IMR-90 (cell line): ENCODE results near the gene C10orf120. TPM values are rescaled to one million over a fixed set of nuclear protein-coding genes. Genes with fewer than 3 reads are reported as not detected.

ENCODE experiments used
- ATAC-seq: fragments of 200-7000 bp; cut with Tn5 transposase; 2 replicates; pipeline ENCODE4 v1.9.1; 2020; ENCODE audit warnings: low read depth, mild to moderate bottlenecking, moderate library complexity
- BruUV-seq: library from RNA; stranded (reverse); fragments of 400-500 nt; replicated peaks from 2 replicates; lab custom pipeline; 2021; lab: Mats Ljungman, UMichigan
- CTCF ChIA-PET: fragments of 300-600 bp; formaldehyde crosslinking; extraction: SDS; loops from one replicate; lab custom pipeline; 2021; ENCODE audit warnings: antibody characterized with exemption; lab: Yijun Ruan, JAX
- POLR2A ChIA-PET: fragments of 300-600 bp; sonication (Branson Sonifier 250); formaldehyde crosslinking; loops from one replicate; lab custom pipeline; 2022; ENCODE audit warnings: antibody characterized with exemption; ENCODE audit not compliant: unreplicated experiment; lab: Charles Lee
- DNase-seq: peaks from one replicate; pipeline ENCODE4 v3.0.0; 2013
- H2AFZ ChIP-seq: replicated peaks from 2 replicates; pipeline ENCODE3; 2013; ENCODE audit warnings: low read length, mild to moderate bottlenecking; ENCODE audit not compliant: poor library complexity
- H2AK5ac ChIP-seq: 2 replicates; pipeline ENCODE4 v1.6.1; 2013; ENCODE audit warnings: low read depth, low read length, inconsistent platforms
- H2AK9ac ChIP-seq: replicated peaks from 2 replicates; pipeline ENCODE3; 2013; ENCODE audit warnings: mild to moderate bottlenecking, low read depth, low read length, moderate library complexity; ENCODE audit not compliant: poor library complexity
- H2BK120ac ChIP-seq: 2 replicates; pipeline ENCODE4 v1.6.1; 2013; ENCODE audit warnings: low read depth, low read length, inconsistent platforms
- H2BK15ac ChIP-seq: 3 replicates; pipeline ENCODE4 v1.6.1; 2013; ENCODE audit warnings: low read depth, low read length, inconsistent platforms
- H2BK20ac ChIP-seq: 2 replicates; pipeline ENCODE4 v1.6.1; 2013; ENCODE audit warnings: low read depth, mild to moderate bottlenecking, inconsistent platforms, low read length, moderate library complexity
- H2BK5ac ChIP-seq: 2 replicates; pipeline ENCODE4 v1.6.1; 2013; ENCODE audit warnings: mild to moderate bottlenecking, low read depth, low read length, inconsistent platforms; ENCODE audit not compliant: poor library complexity, severe bottlenecking
- H3K14ac ChIP-seq: replicated peaks from 2 replicates; pipeline ENCODE4 v1.6.1; 2013; ENCODE audit warnings: low read depth, low read length, inconsistent platforms
- H3K18ac ChIP-seq: 2 replicates; pipeline ENCODE4 v1.6.1; 2013; ENCODE audit warnings: low read depth, low read length, control low read depth
- H3K23ac ChIP-seq: 2 replicates; pipeline ENCODE4 v1.6.1; 2013; ENCODE audit warnings: low read depth, low read length, inconsistent platforms
- H3K27ac ChIP-seq: 2 replicates; pipeline ENCODE4 v1.5.1; 2013; ENCODE audit warnings: mild to moderate bottlenecking, control low read depth, low read length; ENCODE audit not compliant: insufficient read depth
- H3K27me3 ChIP-seq: 2 replicates; pipeline ENCODE4 v1.6.1; 2013; ENCODE audit warnings: low read length; ENCODE audit not compliant: control insufficient read depth, insufficient read depth
- H3K36me3 ChIP-seq: 2 replicates; pipeline ENCODE4 v1.6.1; 2013; ENCODE audit warnings: low read length, mixed read lengths; ENCODE audit not compliant: control insufficient read depth, insufficient read depth
- H3K4ac ChIP-seq: 2 replicates; pipeline ENCODE4 v1.6.1; 2013; ENCODE audit warnings: low read depth, low read length, inconsistent platforms
- H3K4me1 ChIP-seq: 2 replicates; pipeline ENCODE4 v1.6.1; 2013; ENCODE audit warnings: low read length, mixed read lengths; ENCODE audit not compliant: control insufficient read depth, insufficient read depth
- H3K4me2 ChIP-seq: 2 replicates; pipeline ENCODE4 v1.6.1; 2013; ENCODE audit warnings: low read depth, mild to moderate bottlenecking, control low read depth, low read length, moderate library complexity
- H3K4me3 ChIP-seq: 2 replicates; pipeline ENCODE4 v1.5.1; 2013; ENCODE audit warnings: low read depth, mild to moderate bottlenecking, control low read depth, low read length, moderate library complexity; ENCODE audit not compliant: insufficient read depth
- H3K56ac ChIP-seq: 2 replicates; pipeline ENCODE4 v1.6.1; 2013; ENCODE audit warnings: low read length, inconsistent platforms; ENCODE audit not compliant: insufficient read depth; ENCODE audit errors: extremely low read depth
- H3K79me1 ChIP-seq, 2 experiments: 2 replicates each; pipeline ENCODE4 v1.6.1; 2013; ENCODE audit warnings: low read length in 2 of 2, inconsistent platforms in 1 of 2, low read depth in 1 of 2
- H3K9ac ChIP-seq: 2 replicates; pipeline ENCODE4 v1.6.1; 2013; ENCODE audit warnings: low read depth, low read length, control low read depth
- H3K9me1 ChIP-seq: 2 replicates; pipeline ENCODE4 v1.6.1; 2013; ENCODE audit warnings: low read length, inconsistent platforms; ENCODE audit not compliant: insufficient read depth
- H3K9me3 ChIP-seq: 2 replicates; pipeline ENCODE4 v1.6.1; 2013; ENCODE audit warnings: low read length; ENCODE audit not compliant: control insufficient read depth, insufficient read depth
- H4K20me1 ChIP-seq: 2 replicates; pipeline ENCODE4 v1.6.1; 2013; ENCODE audit warnings: low read length, inconsistent platforms; ENCODE audit not compliant: insufficient read depth
- H4K5ac ChIP-seq: 2 replicates; pipeline ENCODE4 v1.6.1; 2013; ENCODE audit warnings: mild to moderate bottlenecking, low read depth, low read length, control low read depth
- H4K8ac ChIP-seq, 2 experiments: 2 replicates each; pipeline ENCODE4 v1.6.1; 2013; ENCODE audit warnings: low read depth in 2 of 2, low read length in 2 of 2, control low read depth in 1 of 2, inconsistent platforms in 1 of 2
- H4K91ac ChIP-seq: 2 replicates; pipeline ENCODE4 v1.6.1; 2013; ENCODE audit warnings: low read depth, low read length, inconsistent platforms; ENCODE audit not compliant: insufficient read depth
- BHLHE40 ChIP-seq: fragments of 150-350 bp; IDR thresholded peaks from 2 replicates; pipeline ENCODE4 v1.6.1; 2016; ENCODE audit warnings: mild to moderate bottlenecking, low read depth, low read length
- CEBPB ChIP-seq: IDR thresholded peaks from 2 replicates; pipeline ENCODE4 v1.6.1; 2012; ENCODE audit warnings: low read depth, low read length, improper control_type of control experiment
- CHD1 ChIP-seq: IDR thresholded peaks from 2 replicates; pipeline ENCODE4 v1.6.1; 2012; ENCODE audit warnings: low read depth, low read length, improper control_type of control experiment
- FOS ChIP-seq: fragments of 150-350 bp; IDR thresholded peaks from 2 replicates; pipeline ENCODE4 v1.6.1; 2016; ENCODE audit warnings: low read depth, low read length
- MAFK ChIP-seq: IDR thresholded peaks from 2 replicates; pipeline ENCODE4 v1.6.1; 2012; ENCODE audit warnings: low read depth, low read length, improper control_type of control experiment
- MAZ ChIP-seq: IDR thresholded peaks from 2 replicates; pipeline ENCODE4 v1.6.1; 2012; ENCODE audit warnings: low read depth, mild to moderate bottlenecking, low read length, improper control_type of control experiment, moderate library complexity, borderline replicate concordance
- MXI1 ChIP-seq: IDR thresholded peaks from 2 replicates; pipeline ENCODE4 v1.6.1; 2012; ENCODE audit warnings: low read depth, mild to moderate bottlenecking, low read length, moderate library complexity, borderline replicate concordance
- NFE2L2 ChIP-seq: fragments of 150-350 bp; IDR thresholded peaks from 2 replicates; pipeline ENCODE4 v1.6.1; 2016; ENCODE audit warnings: low read depth, mild to moderate bottlenecking, low read length
- POLR2A ChIP-seq: IDR thresholded peaks from 2 replicates; pipeline ENCODE4 v1.6.1; 2012; ENCODE audit warnings: mild to moderate bottlenecking, low read depth, low read length
- RAD21 ChIP-seq: IDR thresholded peaks from 2 replicates; pipeline ENCODE4 v1.6.1; 2012; ENCODE audit warnings: low read length, improper control_type of control experiment
- RCOR1 ChIP-seq: IDR thresholded peaks from 2 replicates; pipeline ENCODE4 v1.6.1; 2012; ENCODE audit warnings: mild to moderate bottlenecking, low read length, improper control_type of control experiment; ENCODE audit not compliant: insufficient replicate concordance
- RFX5 ChIP-seq: IDR thresholded peaks from 2 replicates; pipeline ENCODE4 v1.8.0; 2012; ENCODE audit warnings: low read depth, mild to moderate bottlenecking, low read length, moderate library complexity
- SMC3 ChIP-seq: fragments of 150-350 bp; IDR thresholded peaks from 2 replicates; pipeline ENCODE4 v1.6.1; 2016; ENCODE audit warnings: low read depth, mild to moderate bottlenecking, antibody characterized with exemption, low read length, moderate library complexity
- WGBS, 2 experiments: methylation state at CpG; one replicate each; pipeline versions ENCODE4 v1.1.5 to v1.1.7; 2013; ENCODE audit warnings: missing lambda C conversion rate in 2 of 2; ENCODE audit not compliant: insufficient read length in 1 of 2; ENCODE audit errors: extremely low coverage in 2 of 2; 5-methylcytosine and 5-hydroxymethylcytosine counted together
- dilution Hi-C: fragments of 300-500 bp; cut with HindIII; formaldehyde crosslinking; loops from one replicate; pipeline ENCODE4 v1.14.3; 2018; ENCODE audit warnings: low sequenced_read_pairs; ENCODE audit not compliant: unreplicated experiment
- in situ Hi-C: fragments of 300-500 bp; cut with MboI; formaldehyde crosslinking; loops from 3 replicates; pipeline ENCODE4 v1.14.3; 2019; ENCODE audit warnings: low sequenced_read_pairs, inconsistent platforms, mixed read lengths
- intact Hi-C: fragments of 100-400 bp; cut with micrococcal nuclease; formaldehyde crosslinking; loops from 2 replicates; pipeline ENCODE4 v1.10.0; 2022
- polyA plus RNA-seq, 3 experiments: library from polyadenylated mRNA; depleted of rRNA; stranded (reverse); fragments of >200 nt; gene quantifications; 2 replicates each; pipeline ENCODE4 v1.2.3, GENCODE V29; 2012; ENCODE audit warnings: low replicate concordance in 1 of 3
- total RNA-seq: library from RNA; depleted of rRNA; stranded (reverse); fragments of >200 nt; gene quantifications from 2 replicates; pipeline ENCODE4 v1.2.3, GENCODE V29; 2012
- TF ChIP-seq, protein P1 (sequence below): conservative IDR thresholded peaks from 2 replicates; pipeline ENCODE4 v1.5.1; 2012; ENCODE audit warnings: mild to moderate bottlenecking, low read depth, low read length, improper control_type of control experiment
- TF ChIP-seq, protein P2 (sequence below): fragments of 150-350 bp; IDR thresholded peaks from 2 replicates; pipeline ENCODE4 v1.6.1; 2016; ENCODE audit warnings: low read depth, mild to moderate bottlenecking, low read length, moderate library complexity, borderline replicate concordance
- TF ChIP-seq, protein P3 (sequence below): fragments of 150-350 bp; IDR thresholded peaks from 2 replicates; pipeline ENCODE4 v1.6.1; 2017; ENCODE audit warnings: mild to moderate bottlenecking, antibody characterized with exemption, low read length, low read depth

C10orf120 gene
- total and polyA plus RNA-seq, 2 of the 4 experiments (the other 2 are of a cell fraction), result not detected

DNA sequence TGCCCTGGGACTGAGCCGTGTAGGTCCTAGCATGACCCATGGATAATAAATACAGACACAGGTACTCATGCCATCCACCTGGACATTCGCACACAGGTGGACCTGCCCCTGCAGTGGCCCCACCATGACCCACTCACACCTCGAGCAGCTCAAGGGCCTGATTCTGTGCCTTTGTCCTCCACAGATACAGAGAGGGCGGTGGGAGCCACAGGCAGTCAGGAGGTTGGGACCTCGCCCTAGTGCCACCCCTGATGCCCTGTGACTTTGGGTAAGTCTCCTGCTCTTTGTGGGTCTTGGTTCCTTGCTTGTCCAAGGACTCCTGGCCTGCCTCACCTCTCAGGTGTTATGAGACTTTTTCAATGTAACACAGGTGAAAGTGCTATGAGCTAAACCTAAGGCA is 42.9 kb downstream of the C10orf120 start:
- Histone ChIP-seq H3K79me1 (no peaks in the 10 kb centered on the region), H3K4me3 (no peak overlapping the region), H4K91ac (no peak overlapping the region), H3K4me2 (no peak overlapping the region), H3K27ac (no peak overlapping the region), H3K4ac (no peak overlapping the region), H3K4me1 (no peaks in the 10 kb centered on the region), H2AK9ac (no peak overlapping the region), H3K18ac (no peak overlapping the region), H2AK5ac (no peak overlapping the region), H3K9ac (no peak overlapping the region), H2BK5ac (no peak overlapping the region), H3K36me3 (no peaks in the 10 kb centered on the region), H3K56ac (no peak overlapping the region), H2BK15ac (no peak overlapping the region), H3K9me3 (no peaks in the 10 kb centered on the region), H3K27me3 (no peaks in the 10 kb centered on the region), H2BK20ac (no peak overlapping the region), H3K9me1 (no peaks in the 10 kb centered on the region), H4K5ac (no peak overlapping the region), H2AFZ (no peak overlapping the region), H3K14ac (no peak overlapping the region), H4K8ac (no peak overlapping the region), H3K23ac (no peak overlapping the region), H4K20me1 (no peaks in the 10 kb centered on the region), H2BK120ac (no peak overlapping the region)
- TF ChIP-seq CEBPB (no peak), SMC3 (no peak), MAZ (no peak), NFE2L2 (no peak), RCOR1 (no peak), MXI1 (no peak), MAFK (no peak), CHD1 (no peak), BHLHE40 (no peak), RFX5 (no peak), POLR2A (no peak), FOS (no peak), RAD21 (no peak)
- TF ChIP-seq, protein P1, sequence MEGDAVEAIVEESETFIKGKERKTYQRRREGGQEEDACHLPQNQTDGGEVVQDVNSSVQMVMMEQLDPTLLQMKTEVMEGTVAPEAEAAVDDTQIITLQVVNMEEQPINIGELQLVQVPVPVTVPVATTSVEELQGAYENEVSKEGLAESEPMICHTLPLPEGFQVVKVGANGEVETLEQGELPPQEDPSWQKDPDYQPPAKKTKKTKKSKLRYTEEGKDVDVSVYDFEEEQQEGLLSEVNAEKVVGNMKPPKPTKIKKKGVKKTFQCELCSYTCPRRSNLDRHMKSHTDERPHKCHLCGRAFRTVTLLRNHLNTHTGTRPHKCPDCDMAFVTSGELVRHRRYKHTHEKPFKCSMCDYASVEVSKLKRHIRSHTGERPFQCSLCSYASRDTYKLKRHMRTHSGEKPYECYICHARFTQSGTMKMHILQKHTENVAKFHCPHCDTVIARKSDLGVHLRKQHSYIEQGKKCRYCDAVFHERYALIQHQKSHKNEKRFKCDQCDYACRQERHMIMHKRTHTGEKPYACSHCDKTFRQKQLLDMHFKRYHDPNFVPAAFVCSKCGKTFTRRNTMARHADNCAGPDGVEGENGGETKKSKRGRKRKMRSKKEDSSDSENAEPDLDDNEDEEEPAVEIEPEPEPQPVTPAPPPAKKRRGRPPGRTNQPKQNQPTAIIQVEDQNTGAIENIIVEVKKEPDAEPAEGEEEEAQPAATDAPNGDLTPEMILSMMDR, result no peak
- TF ChIP-seq, protein P2, sequence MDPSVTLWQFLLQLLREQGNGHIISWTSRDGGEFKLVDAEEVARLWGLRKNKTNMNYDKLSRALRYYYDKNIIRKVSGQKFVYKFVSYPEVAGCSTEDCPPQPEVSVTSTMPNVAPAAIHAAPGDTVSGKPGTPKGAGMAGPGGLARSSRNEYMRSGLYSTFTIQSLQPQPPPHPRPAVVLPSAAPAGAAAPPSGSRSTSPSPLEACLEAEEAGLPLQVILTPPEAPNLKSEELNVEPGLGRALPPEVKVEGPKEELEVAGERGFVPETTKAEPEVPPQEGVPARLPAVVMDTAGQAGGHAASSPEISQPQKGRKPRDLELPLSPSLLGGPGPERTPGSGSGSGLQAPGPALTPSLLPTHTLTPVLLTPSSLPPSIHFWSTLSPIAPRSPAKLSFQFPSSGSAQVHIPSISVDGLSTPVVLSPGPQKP, result no peak
- TF ChIP-seq, protein P3, sequence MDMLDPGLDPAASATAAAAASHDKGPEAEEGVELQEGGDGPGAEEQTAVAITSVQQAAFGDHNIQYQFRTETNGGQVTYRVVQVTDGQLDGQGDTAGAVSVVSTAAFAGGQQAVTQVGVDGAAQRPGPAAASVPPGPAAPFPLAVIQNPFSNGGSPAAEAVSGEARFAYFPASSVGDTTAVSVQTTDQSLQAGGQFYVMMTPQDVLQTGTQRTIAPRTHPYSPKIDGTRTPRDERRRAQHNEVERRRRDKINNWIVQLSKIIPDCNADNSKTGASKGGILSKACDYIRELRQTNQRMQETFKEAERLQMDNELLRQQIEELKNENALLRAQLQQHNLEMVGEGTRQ, result no peak
- intact Hi-C loops, result no loop called here
- no TSS peak for BruUV-seq
- in situ Hi-C loops, result loop anchor here (25.0 kb wide), 1 partner anchor 906 kb away; no protein-coding TSS in a partner anchor
- 80% methylated on average over 1 of the region's 5 CpGs; no CpG with 5 or more reads in 1 of the 2 experiments for WGBS, 2 experiments
- no peak for ATAC-seq
- DNase-seq, result no peak
- POLR2A ChIA-PET, result no interaction called here
- dilution Hi-C loops, result no loop called here
- CTCF ChIA-PET, result no interaction called here
